HG02678 (cell line): Measurements from ENCODE around the gene BMP6.

ENCODE experiments used
- ATAC-seq: cut with Tn5 transposase; IDR thresholded peaks from one replicate; pipeline ENCODE4 v1.9.1; 2021; ENCODE audit warnings: mild to moderate bottlenecking, moderate library complexity; ENCODE audit not compliant: unreplicated experiment

Gene BMP6

DNA sequence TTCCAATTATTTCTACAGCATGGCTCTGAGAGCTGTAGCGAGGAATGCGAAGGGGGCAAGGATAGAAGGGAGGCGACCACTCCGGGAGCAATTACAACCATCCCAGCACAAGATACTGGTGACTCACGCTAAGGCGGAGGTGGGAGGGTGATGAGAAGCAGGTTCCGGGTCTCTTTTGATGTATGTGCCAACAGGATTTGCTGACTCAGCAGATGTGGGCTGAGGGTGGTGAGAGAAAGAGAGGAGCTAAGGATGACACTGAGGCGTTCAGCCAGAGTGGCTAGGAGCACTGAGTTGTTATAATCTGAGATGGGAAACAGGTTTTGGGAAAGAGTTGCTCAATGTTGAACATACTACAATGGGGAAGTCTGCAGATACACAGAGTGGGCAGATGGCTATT lies 194.0 kb downstream of the BMP6 start:
- ATAC-seq = no peak

- no peak for ATAC-seq
Observed at GRCh38 chr6:7920425-7920824, 194.5 kb downstream of the BMP6 start.

GRCh38 chr6:7921046-7921445 lies 195.1 kb downstream of the BMP6 start:
- no peak for ATAC-seq

DNA sequence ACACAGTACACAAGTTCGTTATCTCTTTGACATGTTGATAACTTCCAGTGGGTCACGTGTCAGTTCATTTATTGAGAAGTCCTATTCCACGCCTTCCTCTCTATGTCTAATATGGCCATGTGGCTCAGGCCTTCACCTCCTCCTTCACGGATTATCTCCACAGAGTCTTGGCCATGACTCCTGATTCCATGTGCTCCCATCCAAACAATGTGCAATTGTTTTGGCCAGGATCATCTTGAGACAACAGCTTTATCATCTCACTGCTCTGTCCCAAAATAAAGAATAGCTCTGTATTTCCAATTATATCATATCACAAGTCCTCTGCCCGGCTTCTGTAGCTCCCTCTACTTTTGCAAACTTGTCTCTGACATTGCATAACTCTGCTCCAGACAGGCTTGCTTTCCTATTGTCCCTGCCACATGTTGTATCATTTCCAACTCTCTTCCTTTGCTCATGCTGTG lies 195.8 kb downstream of the BMP6 start:
- no peak for ATAC-seq

GRCh38 chr6:7922596-7922995 lies 196.7 kb downstream of the BMP6 start:
- no peak for ATAC-seq

- no peak for ATAC-seq
Observed at GRCh38 chr6:7924867-7925266, 199.0 kb downstream of the BMP6 start.
